Measurements from ENCODE around the gene PEX16.

Gene PEX16

GRCh38 chr11:45917623-45918330 lies at the start of gene PEX16:
Gene PEX16 (minus strand): TSS chr11:45917877. CDS start chr11:45917811, 66 bp downstream.
- peak; percentile 94 for DNase-seq (ENCODE audit: low read depth)
- no peak for TF ChIP-seq CTCF (IDR thresholded peaks at IDR 0.05; ENCODE audit: low read depth, low read length, missing control alignments)
- peak within 1 kb of the TSS; percentile 66 for H3K4me3 ChIP-seq (ENCODE audit: low read depth, low read length)

DNA sequence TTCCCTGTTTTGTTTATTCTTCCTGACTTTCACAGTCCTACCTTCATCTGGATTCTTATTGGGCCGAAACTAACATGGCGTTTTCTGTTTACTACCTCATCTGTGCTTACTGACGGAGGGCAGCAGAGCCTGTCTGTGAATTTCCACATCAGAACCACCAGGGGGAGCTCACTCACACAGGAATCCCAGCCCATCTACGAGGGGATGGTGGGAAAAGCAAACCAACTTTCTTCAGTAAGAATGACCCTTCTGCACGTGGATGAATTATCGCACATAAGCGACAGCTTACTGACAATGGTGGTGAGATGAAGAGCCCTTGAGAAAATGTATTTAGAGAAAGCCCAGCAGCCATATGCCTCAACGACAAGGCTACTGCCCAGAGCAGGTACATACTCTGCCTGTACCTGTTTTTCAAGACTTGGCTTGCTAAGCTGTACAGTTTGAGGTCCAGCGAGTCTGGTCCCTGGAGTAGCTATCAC lies 47.3 kb upstream of the PEX16 start:
- peak; percentile 40 for DNase-seq (ENCODE audit: low read depth)
- TF ChIP-seq CTCF (IDR thresholded peaks at IDR 0.05; ENCODE audit: low read depth, low read length, missing control alignments), result peak; percentile 90

DNA sequence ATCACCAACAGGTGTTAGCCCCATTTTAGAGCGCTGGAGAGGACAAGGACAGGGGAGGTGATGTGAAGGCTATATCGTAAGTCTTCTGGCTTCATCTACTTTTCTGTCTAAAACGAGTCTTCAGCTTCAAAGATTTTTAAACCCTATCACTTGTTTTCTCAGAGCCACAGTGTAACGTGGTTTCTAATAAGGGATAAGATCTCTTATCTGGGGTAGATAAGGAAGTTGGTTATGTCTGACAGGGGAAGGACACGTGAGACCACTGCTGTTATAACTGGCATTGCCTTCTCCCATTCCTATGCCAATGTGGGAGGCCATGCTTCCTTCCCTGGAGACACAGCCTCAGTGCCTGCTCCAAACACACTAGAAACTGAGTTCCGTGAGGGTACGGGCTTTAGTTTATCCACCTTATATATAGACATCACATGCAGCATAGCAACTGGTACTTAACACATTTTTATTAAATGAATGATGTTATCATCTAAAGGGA lies 44.1 kb upstream of the PEX16 start:
- DNase-seq (ENCODE audit: low read depth), result no peak
- H3K4me3 ChIP-seq (ENCODE audit: low read depth, low read length), result no peak overlapping the region
- no peak for TF ChIP-seq CTCF (IDR thresholded peaks at IDR 0.05; ENCODE audit: low read depth, low read length, missing control alignments)

More for the DNA sequence above, 47.3 kb upstream of the PEX16 start:
- no peak overlapping the region for H3K4me3 ChIP-seq (ENCODE audit: low read depth, low read length)

- no peak for DNase-seq (ENCODE audit: low read depth)
- no peak overlapping the region for H3K4me3 ChIP-seq (ENCODE audit: low read depth, low read length)
- TF ChIP-seq CTCF (IDR thresholded peaks at IDR 0.05; ENCODE audit: low read depth, low read length, missing control alignments), result no peak
Observed at GRCh38 chr11:45960387-45961095, 42.9 kb upstream of the PEX16 start.

DNA sequence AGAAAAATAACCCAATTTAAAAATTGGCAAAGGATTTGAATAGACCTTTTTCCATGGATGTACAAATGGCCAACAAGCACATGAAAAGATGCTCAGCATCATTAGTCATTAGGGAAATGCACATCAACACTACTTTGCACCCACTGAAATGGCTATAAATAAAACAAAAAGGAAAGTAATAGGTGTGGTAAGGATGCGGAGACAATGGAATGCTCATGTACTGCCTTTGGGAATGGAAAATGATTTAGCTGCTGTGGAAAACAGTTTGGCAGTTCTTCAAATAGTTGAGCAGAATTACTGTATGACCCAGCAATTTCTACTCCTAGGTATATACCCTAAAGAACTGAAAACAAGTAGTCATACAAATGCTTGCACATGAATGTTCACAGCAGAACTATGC lies 42.2 kb upstream of the PEX16 start:
- H3K4me3 ChIP-seq (ENCODE audit: low read depth, low read length), result no peak overlapping the region
- no peak for TF ChIP-seq CTCF (IDR thresholded peaks at IDR 0.05; ENCODE audit: low read depth, low read length, missing control alignments)
- no peak for DNase-seq (ENCODE audit: low read depth)

- no peak for DNase-seq (ENCODE audit: low read depth)
- no peak overlapping the region for H3K4me3 ChIP-seq (ENCODE audit: low read depth, low read length)
- TF ChIP-seq CTCF (IDR thresholded peaks at IDR 0.05; ENCODE audit: low read depth, low read length, missing control alignments), result no peak
Observed at GRCh38 chr11:45949992-45950407, 32.3 kb upstream of the PEX16 start.

Data from GM12864 (cell line).